OCI-LY7 (cell line): Measurements from ENCODE around the gene C1GALT1. TPM values are rescaled to one million over a fixed set of nuclear protein-coding genes. Genes with fewer than 3 reads are reported as not detected.

Source experiments
- BruUV-seq: library from RNA; stranded (reverse); fragments of 400-500 nt; replicated peaks from 2 replicates; lab custom pipeline; 2021; lab: Mats Ljungman, UMichigan
- CTCF ChIA-PET: fragments of 300-600 bp; sonication (Branson Sonifier 250); formaldehyde crosslinking; loops from one replicate; lab custom pipeline; 2022; ENCODE audit warnings: antibody characterized with exemption; ENCODE audit not compliant: unreplicated experiment; lab: Charles Lee
- POLR2A ChIA-PET: fragments of 300-600 bp; sonication (Branson Sonifier 250); formaldehyde crosslinking; loops from one replicate; lab custom pipeline; 2022; ENCODE audit warnings: antibody characterized with exemption; lab: Charles Lee
- DNase-seq: peaks from one replicate; pipeline ENCODE4 v3.0.0-alpha.2; 2015; ENCODE audit warnings: low spot score
- H2AFZ ChIP-seq: fragments of 200-600 bp; sonication (generic), shearing (Covaris generic); 2 replicates; pipeline ENCODE4 v1.6.1; 2014; ENCODE audit warnings: mild to moderate bottlenecking, antibody characterized with exemption, low read length, moderate library complexity
- H3K27ac ChIP-seq: fragments of 200-600 bp; sonication (generic); 2 replicates; pipeline ENCODE4 v1.5.1; 2014; ENCODE audit warnings: mixed run types, low read depth, mild to moderate bottlenecking, moderate library complexity, low read length, inconsistent platforms; ENCODE audit not compliant: poor library complexity, severe bottlenecking
- H3K36me3 ChIP-seq: fragments of 200-600 bp; sonication (generic); 2 replicates; pipeline ENCODE4 v1.6.1; 2014; ENCODE audit warnings: mild to moderate bottlenecking, antibody characterized with exemption, low read length, moderate library complexity, mixed read lengths; ENCODE audit not compliant: insufficient read depth
- H3K4me1 ChIP-seq: fragments of 200-600 bp; sonication (generic); 2 replicates; pipeline ENCODE4 v1.5.1; 2014; ENCODE audit warnings: mild to moderate bottlenecking, low read length; ENCODE audit not compliant: insufficient read depth, poor library complexity, severe bottlenecking
- H3K4me2 ChIP-seq: fragments of 200-600 bp; sonication (generic); 2 replicates; pipeline ENCODE4 v1.6.1; 2014; ENCODE audit warnings: mild to moderate bottlenecking, low read length
- H3K4me3 ChIP-seq: fragments of 200-600 bp; sonication (generic); 2 replicates; pipeline ENCODE4 v1.5.1; 2014; ENCODE audit warnings: mild to moderate bottlenecking, low read depth, low read length; ENCODE audit not compliant: poor library complexity, severe bottlenecking
- H3K79me2 ChIP-seq: fragments of 200-600 bp; sonication (generic); 2 replicates; pipeline ENCODE4 v1.6.1; 2016; ENCODE audit warnings: low read depth, mild to moderate bottlenecking, low read length, moderate library complexity, mixed read lengths; ENCODE audit not compliant: insufficient read depth
- H3K9me2 ChIP-seq: fragments of 200-600 bp; sonication (generic); 2 replicates; pipeline ENCODE4 v1.6.1; 2016; ENCODE audit warnings: mild to moderate bottlenecking, low read length, mixed read lengths; ENCODE audit not compliant: insufficient read depth
- H3K9me3 ChIP-seq: fragments of 200-600 bp; sonication (generic); 2 replicates; pipeline ENCODE4 v1.6.1; 2014; ENCODE audit warnings: mild to moderate bottlenecking, mixed run types, low read length, mixed read lengths
- H4K20me1 ChIP-seq: fragments of 200-600 bp; sonication (generic); 2 replicates; pipeline ENCODE4 v1.6.1; 2014; ENCODE audit warnings: mild to moderate bottlenecking, antibody characterized with exemption, low read length, moderate library complexity, mixed read lengths; ENCODE audit not compliant: insufficient read depth
- CTCF ChIP-seq: fragments of 200-600 bp; sonication (generic); conservative IDR thresholded peaks from 2 replicates; pipeline ENCODE4 v1.5.1; 2014; ENCODE audit warnings: mild to moderate bottlenecking, antibody characterized with exemption, low read length, moderate library complexity, mixed read lengths
- EZH2phosphoT487 ChIP-seq: fragments of 200-600 bp; sonication (generic); IDR thresholded peaks from 2 replicates; pipeline ENCODE4 v1.6.1; 2018; ENCODE audit warnings: low read depth, borderline replicate concordance, mild to moderate bottlenecking, mixed run types, antibody characterized with exemption, low read length, moderate library complexity, mixed read lengths
- intact Hi-C: fragments of 100-400 bp; cut with micrococcal nuclease; formaldehyde crosslinking; loops from one replicate; pipeline ENCODE4 v1.10.0; 2022; ENCODE audit not compliant: unreplicated experiment
- total RNA-seq, 2 experiments: library from RNA; depleted of rRNA in 1 of 2; stranded (reverse); fragments of >200 nt in 1 of 2; shearing (Covaris generic) in 1 of 2; gene quantifications; 2 replicates each; pipeline ENCODE4 v1.2.3, GENCODE V29; 2014 to 2022

C1GALT1 gene
- total RNA-seq, 2 experiments from 2014 or later, result 18.9 to 31.6 TPM

GRCh38 chr7:7293092-7293491, 110.7 kb downstream of the C1GALT1 start:
- Histone ChIP-seq H3K4me2 (no peak overlapping the region), H4K20me1 (no peaks in the 10 kb centered on the region), H3K79me2 (no peaks in the 10 kb centered on the region), H3K9me2 (no peaks in the 10 kb centered on the region), H3K36me3 (no peaks in the 10 kb centered on the region), H3K9me3 (no peaks in the 10 kb centered on the region), H3K4me1 (no peaks in the 10 kb centered on the region), H3K4me3 (no peak overlapping the region), H2AFZ (no peak overlapping the region), H3K27ac (no peak overlapping the region)
- ChIA-PET CTCF (no interaction called here), POLR2A (interaction anchor here (1.2 kb wide), 1 partner anchor 19 kb away, joined by 3 read pairs; no protein-coding TSS in a partner anchor)
- DNase-seq, result no peak
- intact Hi-C loops, result no loop called here
- TF ChIP-seq CTCF (no peak), EZH2phosphoT487 (no peak)
- BruUV-seq, result no TSS peak

GRCh38 chr7:7294911-7295310, 112.6 kb downstream of the C1GALT1 start:
- Histone ChIP-seq H4K20me1 (no peaks in the 10 kb centered on the region), H3K27ac (no peak overlapping the region), H2AFZ (no peak overlapping the region), H3K9me2 (no peaks in the 10 kb centered on the region), H3K4me3 (no peak overlapping the region), H3K4me2 (no peak overlapping the region), H3K36me3 (no peaks in the 10 kb centered on the region), H3K9me3 (no peaks in the 10 kb centered on the region), H3K4me1 (no peaks in the 10 kb centered on the region), H3K79me2 (no peaks in the 10 kb centered on the region)
- CTCF ChIA-PET, result no interaction called here
- DNase-seq, result no peak
- BruUV-seq, result no TSS peak
- POLR2A ChIA-PET, result no interaction called here
- intact Hi-C loops, result no loop called here
- TF ChIP-seq EZH2phosphoT487, result no peak
- no peak for TF ChIP-seq CTCF
